GM18861 (cell line): ENCODE data around the gene VSNL1.
A peak's percentile ranks its signal among the peaks of the same experiment; 100 is the strongest.

Experiments
- ATAC-seq: cut with Tn5 transposase; IDR thresholded peaks from one replicate; pipeline ENCODE4 v1.9.1; 2021; ENCODE audit not compliant: unreplicated experiment

Gene VSNL1

DNA sequence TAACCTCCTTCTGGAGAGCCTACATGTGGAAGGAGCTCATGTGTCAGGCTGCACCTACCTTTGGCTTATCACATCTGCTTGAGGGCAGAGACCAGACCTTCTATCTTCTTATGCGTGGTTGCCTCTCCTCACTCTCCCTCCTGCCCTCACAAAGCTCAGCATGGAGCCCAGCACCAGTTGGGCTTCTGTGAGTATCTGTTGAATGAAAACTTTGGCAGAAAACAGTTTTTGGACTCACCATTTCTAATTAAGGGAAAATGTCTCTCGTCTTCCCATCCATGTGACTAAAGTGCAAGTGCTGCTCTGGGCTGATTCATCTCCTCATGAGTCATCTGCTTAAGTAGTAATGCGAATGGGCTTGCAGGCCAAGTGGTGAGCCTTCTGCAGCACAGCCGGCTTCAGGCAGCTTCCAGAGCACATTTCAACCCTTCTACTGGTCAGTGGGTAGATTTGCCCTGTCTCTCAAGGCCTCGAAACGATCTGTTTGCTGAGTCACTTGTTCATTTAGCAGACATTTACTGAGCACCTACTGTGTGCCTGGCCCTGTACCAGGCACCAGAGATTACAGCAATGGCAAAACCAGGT is 102.6 kb downstream of the VSNL1 start:
- no peak for ATAC-seq

DNA sequence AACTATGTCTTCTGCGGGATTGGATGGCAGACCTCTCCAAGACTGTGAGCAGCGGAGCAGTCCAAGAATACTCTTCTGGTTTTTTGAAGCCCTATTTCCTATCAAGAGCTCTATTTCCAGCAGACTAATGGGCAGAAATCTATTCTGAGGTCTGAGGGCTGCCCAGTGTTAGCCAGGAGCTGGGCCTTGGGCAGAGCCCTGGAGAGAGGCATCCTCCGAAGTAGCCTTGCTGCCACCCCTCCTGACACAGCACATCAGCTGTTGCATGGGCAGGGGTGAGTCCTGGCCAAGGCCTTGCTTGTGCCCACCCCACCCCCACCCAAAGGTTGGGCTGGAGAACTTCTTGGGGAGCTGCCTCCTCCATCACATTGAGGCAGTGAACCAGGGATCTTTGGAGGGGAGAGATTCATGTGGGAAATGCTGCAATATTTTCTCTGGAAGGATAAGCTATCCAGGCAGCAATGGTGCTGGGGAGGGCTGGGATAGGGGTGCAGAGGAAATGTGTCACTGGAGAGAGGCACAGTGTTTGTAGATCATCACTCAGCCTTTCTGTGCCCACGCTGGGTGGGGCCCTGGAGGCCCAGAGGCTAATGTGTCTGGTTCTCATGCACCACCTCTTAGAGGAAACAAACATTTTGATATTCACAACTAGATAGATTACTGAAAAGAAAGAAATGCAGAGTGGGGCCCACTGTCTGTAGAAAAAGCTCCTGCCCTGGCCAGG is 104.7 kb downstream of the VSNL1 start:
- ATAC-seq = no peak

DNA sequence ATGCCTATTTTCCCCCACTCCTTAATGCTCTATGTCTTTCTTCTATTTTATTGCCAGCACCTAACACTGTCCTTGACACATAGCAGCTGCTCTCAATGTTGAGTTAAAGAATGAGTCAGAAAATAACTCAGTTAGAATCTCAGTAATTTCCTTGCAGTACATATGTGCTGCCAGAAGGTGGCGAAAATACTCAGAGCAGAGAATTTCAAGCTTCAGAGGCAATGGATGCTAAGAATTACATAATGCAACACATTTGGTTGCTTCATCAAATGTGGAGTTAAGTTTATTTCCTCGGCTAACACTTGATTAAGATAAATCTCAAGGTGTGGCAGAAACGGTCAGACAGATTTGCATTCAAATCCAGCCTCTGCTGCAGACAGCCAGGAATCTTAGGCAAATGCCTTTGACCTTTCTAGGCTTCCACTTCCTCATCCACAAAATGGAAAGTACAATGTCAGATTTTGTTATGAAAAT is 105.6 kb downstream of the VSNL1 start:
- peak; percentile 89 for ATAC-seq

DNA sequence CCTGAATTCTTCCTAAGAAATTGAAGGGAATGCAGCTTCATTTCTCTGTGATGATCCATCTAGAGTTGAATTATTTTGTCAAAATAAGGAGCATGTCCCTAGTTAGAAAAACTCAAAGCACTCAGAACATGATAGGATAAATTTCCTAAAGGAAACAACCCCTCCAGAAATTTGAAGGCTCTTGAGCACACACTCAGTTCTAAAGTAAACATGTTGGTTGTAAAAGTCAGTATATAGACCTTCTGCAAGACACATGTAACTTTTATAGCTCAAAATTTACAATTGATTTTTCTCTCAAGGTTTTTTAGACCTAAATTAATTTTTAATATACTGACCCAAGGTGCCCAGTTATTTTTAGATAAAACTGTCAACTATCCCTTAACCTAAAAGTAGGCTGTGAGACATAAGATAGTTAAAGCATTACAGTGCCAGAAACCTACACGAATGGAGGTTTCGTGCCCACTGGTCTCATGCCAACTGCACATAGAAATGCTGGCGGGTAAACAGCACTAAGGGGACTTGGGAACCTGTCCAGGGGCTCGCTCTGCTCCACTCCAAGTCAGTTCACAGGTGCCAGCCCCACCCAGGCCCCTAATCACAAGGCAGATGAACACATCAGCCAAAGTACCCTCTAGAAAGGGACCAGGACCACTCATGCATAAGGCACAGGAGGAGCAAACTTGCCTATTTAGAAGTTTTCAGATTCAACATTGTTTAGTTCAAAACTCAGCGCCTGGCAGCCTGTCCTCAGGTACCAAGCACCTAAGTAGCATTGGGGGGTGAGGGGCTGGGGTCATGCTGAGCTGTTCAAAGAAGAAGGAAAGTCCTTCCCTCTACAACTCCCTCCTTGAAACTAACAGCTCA is 106.6 kb downstream of the VSNL1 start:
- no peak for ATAC-seq

DNA sequence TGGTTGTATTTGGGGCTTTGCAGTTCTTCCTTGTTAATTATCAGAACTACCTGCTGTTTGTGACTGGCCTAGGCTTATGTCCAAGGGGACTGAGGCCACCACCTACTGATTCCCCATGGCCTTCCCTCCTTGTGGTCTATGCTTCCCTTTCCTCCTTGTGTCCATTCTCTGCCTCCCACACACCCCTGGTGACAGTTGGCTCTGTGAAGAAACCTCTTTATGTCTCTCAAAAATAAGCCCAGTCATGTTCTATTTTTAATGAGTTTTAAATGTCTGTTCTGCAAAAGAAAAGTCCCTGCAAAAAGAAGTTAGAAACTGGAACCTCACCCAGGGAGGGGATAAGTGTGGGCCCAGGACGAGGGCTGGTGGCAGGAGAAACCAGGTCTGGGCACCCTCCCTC is 108.1 kb downstream of the VSNL1 start:
- no peak for ATAC-seq

DNA sequence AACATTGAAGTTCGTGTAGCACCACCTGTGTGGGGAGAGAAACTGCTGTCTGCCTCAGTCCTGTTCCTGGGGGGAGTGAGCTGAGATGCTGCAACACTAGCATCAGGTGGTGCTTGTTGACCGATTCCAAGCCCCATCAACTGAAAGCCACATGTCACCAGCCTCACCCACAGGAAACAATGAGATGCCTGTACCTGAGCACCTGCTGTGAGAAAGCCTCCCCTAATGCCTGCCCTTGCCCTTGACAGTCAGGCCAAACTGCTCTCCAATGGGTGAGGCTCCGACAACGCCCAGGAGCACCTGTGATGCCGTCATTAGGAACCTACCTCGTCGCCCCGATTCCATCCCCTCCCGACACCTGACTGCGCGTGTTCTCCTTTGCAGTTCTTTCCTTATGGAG is 108.5 kb downstream of the VSNL1 start:
- ATAC-seq = no peak

DNA sequence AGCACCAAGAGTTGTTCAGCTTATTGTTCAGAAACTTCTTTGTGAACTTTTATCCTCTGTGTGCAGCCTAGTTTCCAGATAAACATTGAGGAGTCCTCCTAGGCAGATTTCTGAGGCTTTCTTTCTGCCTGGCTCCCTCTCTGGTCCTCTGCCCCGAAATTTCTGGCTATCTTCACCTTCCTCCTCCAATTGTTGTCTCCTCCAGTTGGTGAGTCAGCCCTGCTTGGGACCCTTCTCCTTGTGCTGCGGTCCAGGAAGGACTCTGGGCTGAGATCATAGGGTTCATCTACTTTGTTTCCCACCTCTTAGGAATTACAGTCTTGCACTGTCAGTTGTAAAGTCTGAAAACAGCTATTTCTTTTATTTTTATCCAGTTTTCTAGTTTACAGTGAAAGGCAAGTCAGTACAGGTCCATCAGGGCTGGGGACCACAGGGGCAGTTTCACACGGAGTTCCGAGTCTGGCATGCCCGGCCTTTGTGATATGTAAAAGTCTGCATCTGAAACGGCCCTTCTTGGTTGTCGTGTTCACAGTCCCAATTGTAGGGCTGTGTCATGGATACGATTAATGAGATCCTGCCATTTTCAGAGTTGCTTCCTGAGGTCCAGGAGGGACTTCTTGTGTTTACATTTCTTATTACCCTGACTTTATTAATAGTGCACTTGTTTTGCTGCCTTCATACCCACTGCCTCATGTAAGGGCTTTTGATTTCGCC is 112.3 kb downstream of the VSNL1 start:
- no peak for ATAC-seq

DNA sequence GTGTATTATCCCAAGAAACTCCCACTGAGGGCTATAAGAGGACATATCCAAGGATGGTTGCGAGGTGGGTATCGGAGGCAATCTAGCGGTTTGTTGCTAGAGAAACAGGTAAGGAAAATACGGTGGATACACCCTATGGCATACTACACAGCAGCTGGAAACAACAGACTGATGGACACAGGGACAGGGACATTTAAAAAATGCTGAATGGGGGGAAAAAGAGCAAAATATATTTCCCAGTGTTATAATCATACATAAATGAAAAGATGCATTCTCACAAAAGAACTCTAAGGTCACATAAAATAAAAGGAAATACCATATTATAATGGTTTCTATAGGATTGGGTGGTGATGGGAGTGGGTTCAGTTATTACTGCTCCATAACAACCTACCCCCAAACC is 117.3 kb downstream of the VSNL1 start:
- ATAC-seq = no peak

DNA sequence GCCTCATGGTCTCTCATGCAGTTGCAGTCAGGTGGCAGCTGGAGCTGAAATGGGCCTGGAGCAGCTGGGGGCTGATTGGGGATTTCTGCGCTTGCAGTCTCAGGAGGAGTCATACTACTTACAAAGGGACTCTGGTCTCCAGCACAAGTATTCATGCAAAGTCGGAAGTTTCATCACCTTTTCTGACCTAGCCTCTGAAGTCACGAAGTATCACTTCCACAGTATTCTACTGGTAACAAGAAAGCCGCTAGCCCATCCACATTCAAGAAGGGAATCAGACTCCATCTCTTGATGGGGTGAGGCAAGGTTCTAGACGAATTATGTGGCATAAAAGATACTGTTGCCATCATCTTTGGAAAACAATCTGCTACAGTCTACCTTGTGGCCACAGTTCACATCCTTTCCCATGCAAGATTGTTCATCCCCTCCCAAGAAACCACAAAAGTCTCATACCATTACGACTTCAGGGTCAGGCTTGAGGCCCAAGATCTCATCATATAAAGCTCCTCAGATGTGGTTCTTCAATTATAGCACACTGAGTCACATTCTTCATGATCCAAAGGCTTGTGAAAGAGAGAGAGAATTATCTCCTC is 117.9 kb downstream of the VSNL1 start:
- no peak for ATAC-seq

DNA sequence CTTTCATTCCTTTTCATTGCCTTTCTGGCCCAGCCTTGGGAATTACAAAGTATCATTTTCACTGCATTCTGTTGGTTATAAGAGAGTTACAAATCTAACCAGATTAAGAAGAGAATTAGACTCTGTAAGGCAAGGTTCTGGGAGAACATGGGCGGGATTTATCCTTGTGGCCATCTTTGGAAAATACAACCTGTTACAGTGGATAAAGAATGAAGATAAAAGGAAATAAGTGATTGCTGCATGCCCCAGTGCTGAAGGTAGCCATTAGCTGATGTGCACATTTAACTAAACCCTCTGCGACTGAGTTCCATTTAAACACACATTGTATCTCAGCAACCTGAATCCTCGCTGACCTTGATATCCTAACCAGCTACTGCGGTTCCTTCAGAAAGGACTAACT is 119.7 kb downstream of the VSNL1 start:
- no peak for ATAC-seq

DNA sequence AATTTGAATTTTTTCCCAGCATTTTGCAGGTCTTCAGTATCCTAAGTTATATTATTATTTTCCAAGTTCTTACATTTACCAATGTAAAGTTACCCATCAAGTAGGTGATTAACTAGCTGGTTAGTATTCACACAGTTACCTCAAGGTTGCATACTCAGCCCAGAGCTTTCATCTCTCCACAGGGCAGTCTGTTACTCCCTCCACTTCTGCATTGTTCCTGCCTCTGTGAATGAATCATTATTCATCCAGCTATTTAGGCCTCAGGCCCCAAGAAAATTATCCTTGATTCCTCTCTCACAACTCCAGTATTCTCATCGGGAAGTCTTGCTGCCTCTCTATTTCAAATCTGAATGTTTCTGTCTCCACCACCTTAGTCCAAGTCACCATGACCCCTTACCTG is 121.0 kb downstream of the VSNL1 start:
- ATAC-seq = no peak

DNA sequence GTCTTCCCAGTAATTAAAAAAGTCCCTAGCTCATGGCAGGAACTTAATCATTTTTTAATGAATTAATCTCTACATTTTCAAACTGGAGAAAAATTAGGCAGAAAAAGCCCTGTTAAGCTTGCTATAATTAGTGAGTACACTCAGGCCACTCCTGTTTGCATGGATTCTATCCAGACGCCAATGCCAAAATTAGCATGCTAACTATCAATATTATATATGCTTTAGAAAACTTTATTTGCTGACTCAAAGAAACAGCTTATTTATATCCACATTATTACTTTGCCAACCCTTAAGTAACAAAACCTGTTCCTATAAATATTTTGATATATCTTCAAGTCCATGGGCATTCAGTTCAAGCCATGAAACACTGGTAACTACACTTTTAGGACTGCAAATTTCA is 122.2 kb downstream of the VSNL1 start:
- no peak for ATAC-seq

DNA sequence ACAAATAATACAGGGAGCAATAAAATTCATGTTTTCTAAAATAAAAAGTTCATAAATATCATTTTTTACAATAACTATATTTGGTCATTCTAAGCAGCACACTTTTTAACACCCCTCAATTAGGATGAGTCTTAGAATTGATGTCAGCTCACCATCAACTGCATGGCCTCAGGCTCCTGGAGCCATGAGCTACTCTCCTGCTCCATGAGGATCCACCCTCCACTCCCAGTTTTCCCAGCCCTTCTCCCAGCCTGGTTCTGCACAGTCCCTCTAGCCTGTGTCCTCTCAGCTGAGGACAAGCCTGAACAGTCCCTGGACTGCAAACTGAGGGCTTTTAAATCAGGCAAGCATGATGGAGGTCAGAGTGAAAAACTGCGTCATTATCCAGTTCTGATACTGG is 124.0 kb downstream of the VSNL1 start:
- no peak for ATAC-seq

DNA sequence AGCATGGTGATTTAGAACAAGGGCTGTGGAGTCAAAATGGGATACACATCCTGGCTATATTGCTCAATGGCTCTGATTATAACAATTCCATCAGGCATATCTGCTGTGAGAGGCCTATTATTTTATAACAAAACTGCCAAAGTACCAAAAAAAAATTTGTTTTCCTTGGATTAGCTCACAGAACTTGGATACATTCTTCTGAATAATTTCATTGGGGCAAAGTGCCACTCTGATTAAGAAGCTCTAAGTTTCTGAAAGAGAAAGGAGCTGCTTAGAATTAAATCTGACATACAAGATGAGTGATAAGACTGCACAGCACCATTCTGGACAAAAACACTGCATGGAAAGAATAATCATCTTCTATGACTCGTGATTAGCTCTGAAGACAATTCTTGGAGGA is 127.4 kb downstream of the VSNL1 start:
- ATAC-seq = no peak

DNA sequence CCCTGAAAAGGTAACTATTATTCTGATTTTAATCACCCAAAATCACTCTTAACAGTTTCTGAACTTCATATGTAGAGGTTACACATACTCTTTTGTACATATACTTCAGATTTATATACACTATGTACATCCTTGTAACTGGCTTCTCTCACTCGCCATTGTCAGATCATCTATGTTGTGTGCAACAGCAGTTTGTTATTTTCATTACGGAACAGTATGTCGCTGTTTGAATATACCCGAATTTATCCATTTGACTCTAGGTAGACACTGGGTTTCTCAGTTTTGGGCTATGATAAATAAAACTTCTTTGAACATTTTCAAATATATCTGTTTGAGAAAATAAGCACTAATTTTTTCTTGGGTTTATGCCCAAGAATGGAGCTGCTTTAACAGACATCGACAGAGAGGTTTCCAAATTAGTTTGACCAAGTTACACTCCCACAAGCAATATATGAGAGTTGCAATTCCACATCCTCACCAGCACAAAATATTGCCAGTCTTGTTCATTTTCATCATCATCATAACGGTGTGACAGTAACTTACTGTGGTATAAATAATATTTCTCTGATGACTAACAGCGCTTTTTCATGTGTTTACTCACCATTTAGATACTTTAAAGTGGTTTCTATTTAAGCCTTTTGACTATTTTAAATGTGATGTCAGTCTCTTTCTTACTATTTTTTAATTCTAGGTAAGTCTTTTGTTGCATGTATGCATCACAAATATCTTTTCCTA is 132.3 kb downstream of the VSNL1 start:
- no peak for ATAC-seq

DNA sequence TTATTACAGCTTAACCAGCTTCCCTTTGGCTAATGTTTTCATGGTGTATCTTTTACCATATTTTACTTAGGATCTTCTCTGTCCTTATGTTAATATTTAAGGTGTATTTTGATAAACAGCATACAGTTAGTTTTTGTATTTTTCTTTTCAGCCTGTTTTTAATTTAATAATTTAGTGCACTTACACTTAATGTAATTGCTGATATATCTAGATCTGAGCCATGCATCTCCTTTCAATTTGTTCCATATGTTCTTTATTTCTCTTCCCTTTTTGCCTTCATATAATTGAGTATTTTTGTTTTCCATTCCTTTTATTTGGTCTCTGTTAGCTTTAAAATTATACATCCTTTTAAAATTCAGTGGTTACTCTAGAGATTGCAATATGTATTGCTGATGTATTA is 134.3 kb downstream of the VSNL1 start:
- no peak for ATAC-seq

DNA sequence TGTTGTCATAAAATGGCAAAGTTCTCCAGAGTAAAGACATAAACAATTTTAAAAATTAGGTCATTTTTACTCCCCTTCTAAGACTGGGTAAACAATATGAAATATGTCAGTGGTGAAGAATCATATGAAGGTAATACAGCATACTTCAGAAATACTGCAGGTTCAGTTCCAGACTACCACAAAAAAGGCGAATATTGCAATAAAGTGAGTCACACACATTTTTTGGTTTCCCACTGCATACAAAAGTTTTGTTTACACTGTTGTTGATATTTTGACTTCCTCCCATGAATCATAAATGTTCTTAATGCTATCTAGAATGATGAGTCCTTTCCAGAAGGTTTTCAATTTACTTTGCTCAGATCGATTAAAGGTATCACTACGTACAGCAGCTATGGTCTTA is 139.6 kb downstream of the VSNL1 start:
- ATAC-seq = no peak

DNA sequence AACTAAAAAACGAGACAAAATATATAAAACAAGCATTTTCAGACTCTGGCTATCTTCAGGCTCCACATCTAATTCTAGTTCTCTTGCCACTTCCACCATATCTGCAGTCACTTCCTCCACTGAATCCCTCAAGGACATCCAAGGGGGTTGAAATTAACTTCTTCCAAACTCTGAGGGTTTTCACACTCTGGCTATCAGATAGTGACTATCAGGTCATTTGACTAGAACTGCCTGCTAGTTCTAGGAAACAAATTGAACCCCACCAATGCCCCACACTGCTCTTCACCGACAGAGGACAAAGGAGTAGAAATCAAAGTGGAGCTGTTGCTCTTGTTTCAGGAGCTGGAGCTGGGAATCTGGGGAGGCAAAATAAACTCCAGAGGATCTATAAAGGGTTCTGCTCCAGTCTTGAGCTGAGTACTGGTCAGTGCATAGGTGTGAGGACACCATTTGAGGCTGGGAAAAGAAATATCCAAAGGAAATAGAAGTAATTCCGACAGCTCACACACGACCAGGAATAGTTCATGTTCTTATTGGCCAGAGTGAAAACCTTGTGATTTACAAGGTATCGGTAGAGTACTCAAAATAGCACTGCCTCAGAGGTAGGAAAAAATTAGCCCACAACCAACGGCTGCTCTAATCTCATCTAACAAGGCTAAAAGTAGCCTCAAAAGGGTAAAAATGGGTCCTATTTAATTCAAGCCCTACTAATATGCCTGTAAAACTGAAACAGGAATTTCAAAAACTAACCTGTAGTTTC is 141.8 kb downstream of the VSNL1 start:
- no peak for ATAC-seq

DNA sequence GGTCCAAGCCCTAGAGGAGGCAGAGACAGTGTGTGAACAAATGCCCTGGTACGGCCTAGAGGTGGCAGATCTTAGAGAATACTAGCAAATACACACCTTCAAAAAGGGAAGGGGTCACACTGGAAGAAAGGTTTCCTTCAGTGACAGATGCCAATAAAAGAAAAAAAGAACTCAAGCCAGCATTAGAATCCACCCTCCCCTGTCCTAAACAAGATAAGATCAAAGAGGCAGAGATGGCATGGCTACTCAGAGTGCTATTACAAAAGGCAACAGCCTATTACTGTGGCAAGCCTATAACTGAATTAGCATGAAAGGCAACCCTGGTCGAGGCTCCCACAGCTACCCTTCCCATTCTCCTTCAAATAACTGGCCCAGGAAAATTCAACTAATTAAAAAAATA is 143.5 kb downstream of the VSNL1 start:
- no peak for ATAC-seq

DNA sequence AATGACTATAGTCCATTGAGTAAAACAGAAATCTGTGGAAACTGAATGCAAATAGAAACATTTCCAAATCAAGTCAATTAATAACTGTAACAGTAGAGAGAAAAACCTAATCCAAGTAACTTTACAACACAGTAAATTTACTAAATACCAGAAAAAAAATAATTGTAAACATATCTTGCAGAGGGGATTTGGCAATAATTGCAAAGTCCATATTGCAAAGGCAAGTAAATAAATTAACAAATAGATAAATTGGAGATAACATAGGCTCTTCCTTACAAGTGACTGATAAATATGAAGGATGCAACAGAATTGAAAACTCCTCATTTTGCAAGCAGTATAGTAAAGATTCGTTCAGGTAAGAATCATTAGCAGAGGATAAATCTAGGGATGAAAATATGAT is 148.1 kb downstream of the VSNL1 start:
- no peak for ATAC-seq
